ENCODE data around the gene LRP1.

The LRP1 gene

DNA sequence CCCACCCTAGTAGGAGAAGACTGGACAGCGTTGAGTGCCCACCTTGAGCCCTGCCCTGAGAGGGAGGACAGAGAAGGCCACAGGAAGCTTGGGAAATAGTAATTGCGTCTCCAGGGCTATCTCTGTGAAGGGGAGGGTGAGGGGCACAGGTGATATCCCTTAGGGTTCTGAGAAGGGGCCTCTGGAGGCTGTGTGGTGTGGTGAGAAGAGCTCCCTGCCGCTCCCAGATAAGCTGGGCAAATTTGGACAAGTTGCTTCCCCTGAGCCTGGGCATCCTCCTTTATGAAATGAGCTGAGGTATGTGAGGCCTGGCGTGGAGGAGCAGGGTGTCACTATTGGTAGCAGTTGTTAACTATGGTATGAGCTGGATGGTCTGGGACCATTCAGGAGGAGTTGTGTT, 42.6 kb downstream of the LRP1 start:
- Histone ChIP-seq H3K27ac (no peak overlapping the region), H3K4me3 (IDR thresholded peaks at IDR 0.05; ENCODE audit: insufficient read depth, low read depth, low read length) (no peak overlapping the region), H4K20me1 (ENCODE audit: insufficient read depth) (no peaks in the 10 kb centered on the region), H3K4me1 (ENCODE audit: low read depth, poor library complexity, severe bottlenecking) (no peaks in the 10 kb centered on the region), H3K79me2 (ENCODE audit: insufficient read depth, low read depth) (no peaks in the 10 kb centered on the region), H3K27me3 (ENCODE audit: insufficient read depth, low read depth) (peaks cover 11% of the 10 kb centered on the region; the same call in 1 of the 2 replicates), H3K4me2 (no peak overlapping the region), H3K36me3 (ENCODE audit: insufficient read depth) (no peaks in the 10 kb centered on the region), H2AFZ (ENCODE audit: low read depth) (no peak overlapping the region), H3K9ac (no peak overlapping the region)
- TF ChIP-seq, protein P1, sequence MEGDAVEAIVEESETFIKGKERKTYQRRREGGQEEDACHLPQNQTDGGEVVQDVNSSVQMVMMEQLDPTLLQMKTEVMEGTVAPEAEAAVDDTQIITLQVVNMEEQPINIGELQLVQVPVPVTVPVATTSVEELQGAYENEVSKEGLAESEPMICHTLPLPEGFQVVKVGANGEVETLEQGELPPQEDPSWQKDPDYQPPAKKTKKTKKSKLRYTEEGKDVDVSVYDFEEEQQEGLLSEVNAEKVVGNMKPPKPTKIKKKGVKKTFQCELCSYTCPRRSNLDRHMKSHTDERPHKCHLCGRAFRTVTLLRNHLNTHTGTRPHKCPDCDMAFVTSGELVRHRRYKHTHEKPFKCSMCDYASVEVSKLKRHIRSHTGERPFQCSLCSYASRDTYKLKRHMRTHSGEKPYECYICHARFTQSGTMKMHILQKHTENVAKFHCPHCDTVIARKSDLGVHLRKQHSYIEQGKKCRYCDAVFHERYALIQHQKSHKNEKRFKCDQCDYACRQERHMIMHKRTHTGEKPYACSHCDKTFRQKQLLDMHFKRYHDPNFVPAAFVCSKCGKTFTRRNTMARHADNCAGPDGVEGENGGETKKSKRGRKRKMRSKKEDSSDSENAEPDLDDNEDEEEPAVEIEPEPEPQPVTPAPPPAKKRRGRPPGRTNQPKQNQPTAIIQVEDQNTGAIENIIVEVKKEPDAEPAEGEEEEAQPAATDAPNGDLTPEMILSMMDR (conservative IDR thresholded peaks at IDR 0.05; ENCODE audit: low read depth, low read length): no peak

DNA sequence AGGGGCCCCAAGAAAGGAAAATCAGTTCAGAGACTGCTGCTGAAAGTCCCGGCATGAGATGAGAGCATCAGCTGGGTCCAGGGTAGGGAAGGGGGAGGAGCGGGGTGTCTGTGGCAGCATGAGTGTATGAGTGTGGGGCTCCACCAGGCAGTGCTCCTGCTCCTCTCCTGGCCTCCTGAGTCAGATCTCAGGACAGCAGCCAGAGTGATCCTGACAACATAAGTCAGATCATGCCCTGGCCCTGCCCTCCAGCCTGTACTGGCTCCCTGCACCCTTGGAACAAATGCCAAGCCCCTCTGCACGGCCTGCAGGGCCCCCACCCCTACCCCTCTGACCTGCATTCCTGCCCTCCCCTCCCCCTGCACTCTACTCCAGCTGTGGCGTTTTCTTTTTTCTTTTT, 43.4 kb downstream of the LRP1 start:
- no peaks in the 10 kb centered on the region for H3K79me2 ChIP-seq (ENCODE audit: insufficient read depth, low read depth)
- no peaks in the 10 kb centered on the region for H3K36me3 ChIP-seq (ENCODE audit: insufficient read depth)
- TF ChIP-seq, protein P1 (conservative IDR thresholded peaks at IDR 0.05; ENCODE audit: low read depth, low read length): no peak
- no peak overlapping the region for H3K4me2 ChIP-seq
- H3K27ac ChIP-seq: no peak overlapping the region
- peaks cover 11% of the 10 kb centered on the region; the same call in 1 of the 2 replicates for H3K27me3 ChIP-seq (ENCODE audit: insufficient read depth, low read depth)
- H4K20me1 ChIP-seq (ENCODE audit: insufficient read depth): no peaks in the 10 kb centered on the region
- H3K4me3 ChIP-seq (IDR thresholded peaks at IDR 0.05; ENCODE audit: insufficient read depth, low read depth, low read length): no peak overlapping the region
- no peak overlapping the region for H3K9ac ChIP-seq
- no peaks in the 10 kb centered on the region for H3K4me1 ChIP-seq (ENCODE audit: low read depth, poor library complexity, severe bottlenecking)
- H2AFZ ChIP-seq (ENCODE audit: low read depth): no peak overlapping the region

DNA sequence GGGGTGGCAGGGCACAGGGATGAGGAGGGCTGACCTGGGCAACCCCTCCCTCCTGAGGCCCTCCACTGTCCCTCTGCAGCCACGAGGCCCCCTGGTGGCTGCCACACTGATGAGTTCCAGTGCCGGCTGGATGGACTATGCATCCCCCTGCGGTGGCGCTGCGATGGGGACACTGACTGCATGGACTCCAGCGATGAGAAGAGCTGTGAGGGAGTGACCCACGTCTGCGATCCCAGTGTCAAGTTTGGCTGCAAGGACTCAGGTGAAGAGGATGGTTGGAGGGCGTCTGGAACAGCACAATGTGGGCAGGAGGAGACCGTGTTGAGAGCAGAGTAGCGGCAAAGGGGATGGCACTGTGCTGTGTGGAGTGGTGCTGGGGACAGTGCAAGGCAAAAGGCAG, 44.8 kb downstream of the LRP1 start:
- no peaks in the 10 kb centered on the region for H3K79me2 ChIP-seq (ENCODE audit: insufficient read depth, low read depth)
- H2AFZ ChIP-seq (ENCODE audit: low read depth): no peak overlapping the region
- peaks cover 11% of the 10 kb centered on the region; the same call in 1 of the 2 replicates for H3K27me3 ChIP-seq (ENCODE audit: insufficient read depth, low read depth)
- H4K20me1 ChIP-seq (ENCODE audit: insufficient read depth): no peaks in the 10 kb centered on the region
- TF ChIP-seq, protein P1 (conservative IDR thresholded peaks at IDR 0.05; ENCODE audit: low read depth, low read length): peak; percentile 92
- no peaks in the 10 kb centered on the region for H3K36me3 ChIP-seq (ENCODE audit: insufficient read depth)
- no peaks in the 10 kb centered on the region for H3K4me1 ChIP-seq (ENCODE audit: low read depth, poor library complexity, severe bottlenecking)
- H3K9ac ChIP-seq: no peak overlapping the region
- H3K4me2 ChIP-seq: no peak overlapping the region
- H3K4me3 ChIP-seq (IDR thresholded peaks at IDR 0.05; ENCODE audit: insufficient read depth, low read depth, low read length): no peak overlapping the region
- no peak overlapping the region for H3K27ac ChIP-seq

DNA sequence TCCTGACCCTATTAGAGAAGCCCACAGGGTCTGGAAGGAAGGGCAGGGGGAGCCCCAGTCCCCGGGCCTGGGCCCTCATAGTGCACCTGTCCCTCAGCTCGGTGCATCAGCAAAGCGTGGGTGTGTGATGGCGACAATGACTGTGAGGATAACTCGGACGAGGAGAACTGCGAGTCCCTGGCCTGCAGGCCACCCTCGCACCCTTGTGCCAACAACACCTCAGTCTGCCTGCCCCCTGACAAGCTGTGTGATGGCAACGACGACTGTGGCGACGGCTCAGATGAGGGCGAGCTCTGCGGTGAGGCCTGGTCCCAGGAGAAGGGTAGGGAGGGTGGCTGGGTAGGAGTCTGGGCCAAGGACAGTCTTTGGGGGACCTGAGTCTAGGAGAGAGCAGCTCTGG, 45.4 kb downstream of the LRP1 start:
- Histone ChIP-seq H3K4me2 (no peak overlapping the region), H3K27me3 (ENCODE audit: insufficient read depth, low read depth) (peaks cover 11% of the 10 kb centered on the region; the same call in 1 of the 2 replicates), H3K79me2 (ENCODE audit: insufficient read depth, low read depth) (no peaks in the 10 kb centered on the region), H2AFZ (ENCODE audit: low read depth) (no peak overlapping the region), H4K20me1 (ENCODE audit: insufficient read depth) (no peaks in the 10 kb centered on the region), H3K36me3 (ENCODE audit: insufficient read depth) (no peaks in the 10 kb centered on the region), H3K9ac (no peak overlapping the region), H3K4me1 (ENCODE audit: low read depth, poor library complexity, severe bottlenecking) (no peaks in the 10 kb centered on the region), H3K27ac (no peak overlapping the region), H3K4me3 (IDR thresholded peaks at IDR 0.05; ENCODE audit: insufficient read depth, low read depth, low read length) (no peak overlapping the region)
- TF ChIP-seq, protein P1 (conservative IDR thresholded peaks at IDR 0.05; ENCODE audit: low read depth, low read length): no peak
